HG03095 (cell line): Measurements from ENCODE around the gene KYAT1.

Experiments used
- ATAC-seq: cut with Tn5 transposase; IDR thresholded peaks from one replicate; pipeline ENCODE4 v1.9.1; 2021; ENCODE audit warnings: moderate library complexity; ENCODE audit not compliant: unreplicated experiment

The KYAT1 gene

GRCh38 chr9:128881884-128882676, at the start of gene KYAT1, which contains the start of gene LRRC8A:
Gene KYAT1 (minus strand): TSS chr9:128881950. CDS start chr9:128845405, 36,545 bp downstream.
Gene LRRC8A (plus strand): TSS chr9:128882133. CDS start chr9:128907165, 25,032 bp downstream.
- peak; percentile 82 for ATAC-seq

GRCh38 chr9:128929560-128929959, 47.8 kb upstream of the KYAT1 start:
- no peak for ATAC-seq

GRCh38 chr9:128928624-128929023, 46.9 kb upstream of the KYAT1 start:
- ATAC-seq: no peak

- no peak for ATAC-seq
Measured at GRCh38 chr9:128927731-128928411, 46.1 kb upstream of the KYAT1 start.

- ATAC-seq: no peak
Measured at GRCh38 chr9:128923493-128923883, 41.7 kb upstream of the KYAT1 start.

GRCh38 chr9:128921881-128922763, 40.4 kb upstream of the KYAT1 start:
- ATAC-seq: no peak

GRCh38 chr9:128920381-128921058, 38.8 kb upstream of the KYAT1 start, which contains the start of gene PHYHD1:
Gene PHYHD1 (plus strand): TSS chr9:128920982. CDS start chr9:128922324, 1,342 bp downstream.
- ATAC-seq: no peak

- no peak for ATAC-seq
Measured at GRCh38 chr9:128919402-128920089, 37.8 kb upstream of the KYAT1 start.

GRCh38 chr9:128918921-128919320, 37.2 kb upstream of the KYAT1 start:
- ATAC-seq: no peak

GRCh38 chr9:128917151-128917849, 35.5 kb upstream of the KYAT1 start:
- no peak for ATAC-seq

- ATAC-seq: no peak
Measured at GRCh38 chr9:128916745-128917144, 35.0 kb upstream of the KYAT1 start.

GRCh38 chr9:128916204-128916603, 34.5 kb upstream of the KYAT1 start:
- ATAC-seq: no peak

- no peak for ATAC-seq
Measured at GRCh38 chr9:128913995-128914772, 32.4 kb upstream of the KYAT1 start.

GRCh38 chr9:128913048-128913900, 31.5 kb upstream of the KYAT1 start:
- no peak for ATAC-seq

GRCh38 chr9:128912270-128912853, 30.6 kb upstream of the KYAT1 start:
- ATAC-seq: no peak

- no peak for ATAC-seq
Measured at GRCh38 chr9:128911529-128912035, 29.8 kb upstream of the KYAT1 start.

GRCh38 chr9:128910906-128911305, 29.2 kb upstream of the KYAT1 start:
- no peak for ATAC-seq
